DMS153 (cell line): ENCODE measurements around the gene CAMK2A.

Source experiments
- DNase-seq: peaks from one replicate; lab custom pipeline; 2025; lab: John Stamatoyannopoulos, UW

CAMK2A gene

GRCh38 chr5:150210644-150211043 lies 78.9 kb downstream of the CAMK2A start:
- DNase-seq, result no peak

GRCh38 chr5:150209099-150209635 lies 80.4 kb downstream of the CAMK2A start:
- DNase-seq, result no peak

GRCh38 chr5:150208187-150209098 lies 81.1 kb downstream of the CAMK2A start:
- no peak for DNase-seq

GRCh38 chr5:150206779-150207115 lies 82.8 kb downstream of the CAMK2A start:
- no peak for DNase-seq

- no peak for DNase-seq
Observed at GRCh38 chr5:150206098-150206778, 83.3 kb downstream of the CAMK2A start.

- no peak for DNase-seq
Observed at GRCh38 chr5:150204590-150204960, 85.0 kb downstream of the CAMK2A start.

- no peak for DNase-seq
Observed at GRCh38 chr5:150203832-150204589, 85.6 kb downstream of the CAMK2A start.

- DNase-seq, result no peak
Observed at GRCh38 chr5:150202501-150202900, 87.1 kb downstream of the CAMK2A start.

GRCh38 chr5:150197476-150197875 lies 92.1 kb downstream of the CAMK2A start:
- no peak for DNase-seq

GRCh38 chr5:150196986-150197385 lies 92.6 kb downstream of the CAMK2A start:
- DNase-seq, result no peak

- DNase-seq, result no peak
Observed at GRCh38 chr5:150196514-150196913, 93.1 kb downstream of the CAMK2A start.

GRCh38 chr5:150195736-150196485 lies 93.7 kb downstream of the CAMK2A start:
- DNase-seq, result no peak

GRCh38 chr5:150192462-150192861 lies 97.1 kb downstream of the CAMK2A start:
- DNase-seq, result no peak

- DNase-seq, result no peak
Observed at GRCh38 chr5:150190987-150191386, 98.6 kb downstream of the CAMK2A start.

- DNase-seq, result no peak
Observed at GRCh38 chr5:150190503-150190979, 99.0 kb downstream of the CAMK2A start.

- DNase-seq, result no peak
Observed at GRCh38 chr5:150189728-150190502, 99.7 kb downstream of the CAMK2A start, which contains the start of gene SLC6A7. Gene SLC6A7, plus strand, starts transcription at chr5:150190062. Its CDS starts 266 bp downstream, at chr5:150190328.

- no peak for DNase-seq
Observed at GRCh38 chr5:150189326-150189725, 100.2 kb downstream of the CAMK2A start.

GRCh38 chr5:150188146-150188842 lies 101.3 kb downstream of the CAMK2A start:
- no peak for DNase-seq

- no peak for DNase-seq
Observed at GRCh38 chr5:150186897-150187296, 102.7 kb downstream of the CAMK2A start.

- no peak for DNase-seq
Observed at GRCh38 chr5:150186137-150186536, 103.4 kb downstream of the CAMK2A start.
